Left kidney (tissue), 2 donors: ENCODE measurements around the gene CLMP. TPM values are rescaled to one million over a fixed set of nuclear protein-coding genes. Genes with fewer than 3 reads are reported as not detected.

Experiments used
- DNase-seq: peaks from one replicate; pipeline ENCODE4 v3.0.0-alpha.2; 2013
- polyA plus RNA-seq: library from polyadenylated mRNA; unstranded; fragments of 120-200 nt; gene quantifications from one replicate; pipeline ENCODE4 v1.2.1, GENCODE V29; 2013; ENCODE audit not compliant: insufficient read length

Gene CLMP
- polyA plus RNA-seq, 1 donor, result 34.1 TPM

DNA sequence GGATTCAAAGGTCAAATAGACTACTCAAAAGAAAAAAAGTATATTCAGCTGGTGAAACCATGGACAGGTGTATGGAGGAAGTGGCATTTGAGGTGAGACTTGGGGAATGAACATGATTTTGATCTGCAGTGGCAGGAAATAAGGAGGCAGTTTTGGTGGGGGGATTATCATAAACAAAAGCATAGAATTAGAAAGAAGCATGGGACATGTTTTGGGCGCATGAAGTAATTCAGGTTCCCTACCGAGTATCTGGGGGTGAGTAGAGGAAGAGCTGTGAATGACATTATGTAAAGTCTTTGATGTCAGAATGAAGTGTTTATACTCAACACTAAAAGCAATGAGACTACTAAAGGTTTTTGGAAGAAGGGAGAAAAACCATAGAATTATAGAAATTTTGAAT is 3.1 kb downstream of the CLMP start:
- no peak for DNase-seq

GRCh38 chr11:123190518-123190917 is 4.5 kb downstream of the CLMP start:
- DNase-seq, result no peak

GRCh38 chr11:123188508-123189165 is 6.4 kb downstream of the CLMP start:
- DNase-seq, result no peak

DNA sequence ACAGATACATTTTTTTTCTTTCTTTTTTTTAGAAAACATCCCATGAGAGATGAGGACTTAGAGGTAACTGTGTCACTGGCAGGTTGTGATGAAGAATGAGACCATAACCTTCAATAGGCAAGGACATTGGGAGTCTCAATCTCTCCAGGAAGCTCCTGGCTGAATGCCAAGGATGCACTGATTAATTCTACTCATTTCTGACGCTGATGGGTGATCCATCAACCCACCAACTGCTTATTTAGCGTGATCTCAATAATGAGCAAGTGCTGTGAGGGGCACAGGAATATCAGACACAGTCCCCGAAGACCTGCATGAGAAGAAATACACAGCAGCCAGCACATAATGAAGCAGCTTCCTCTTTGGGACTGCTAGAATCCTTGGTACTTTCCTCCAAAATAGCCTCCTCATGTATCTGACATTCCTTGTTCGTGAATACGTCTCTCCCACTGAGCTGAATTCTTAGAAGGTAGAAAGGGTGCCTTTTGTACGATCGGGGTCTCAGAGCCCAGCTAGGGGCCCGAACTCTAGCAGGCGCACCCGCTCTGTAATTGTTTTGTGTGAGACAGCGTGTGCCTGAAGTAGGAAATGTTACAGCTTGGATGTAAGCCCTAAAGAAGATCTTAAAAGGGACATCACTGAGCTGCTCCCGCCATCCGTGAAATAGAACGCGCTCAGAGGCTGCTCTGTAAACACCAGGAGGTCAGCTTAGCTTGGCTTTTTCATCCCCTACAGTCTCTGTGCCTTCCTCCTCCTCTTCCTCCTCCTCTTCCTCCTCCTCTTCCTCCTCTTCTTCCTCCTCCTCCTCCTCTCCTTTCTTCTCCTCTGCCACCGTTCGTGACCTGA is 7.2 kb downstream of the CLMP start:
- DNase-seq, result no peak

DNA sequence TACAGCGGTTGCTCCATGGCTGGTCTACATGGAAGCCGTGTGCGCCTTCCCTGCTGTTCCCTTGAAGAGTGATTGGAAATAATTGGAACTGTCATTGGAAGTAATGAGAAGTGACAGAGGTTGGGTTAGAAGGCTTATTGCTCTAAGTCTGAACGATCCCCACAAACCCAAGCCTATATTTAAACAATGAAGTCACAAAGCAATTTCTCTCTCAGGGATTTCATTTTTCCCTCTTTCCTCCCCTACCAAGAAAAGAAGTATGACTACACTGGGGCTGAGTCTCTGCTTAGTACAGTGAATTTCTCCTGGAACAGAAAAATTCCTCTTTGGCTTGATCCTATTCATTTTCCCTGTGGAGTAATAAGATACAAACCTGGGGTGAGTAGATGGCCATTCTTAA is 7.8 kb downstream of the CLMP start:
- DNase-seq, result no peak

DNA sequence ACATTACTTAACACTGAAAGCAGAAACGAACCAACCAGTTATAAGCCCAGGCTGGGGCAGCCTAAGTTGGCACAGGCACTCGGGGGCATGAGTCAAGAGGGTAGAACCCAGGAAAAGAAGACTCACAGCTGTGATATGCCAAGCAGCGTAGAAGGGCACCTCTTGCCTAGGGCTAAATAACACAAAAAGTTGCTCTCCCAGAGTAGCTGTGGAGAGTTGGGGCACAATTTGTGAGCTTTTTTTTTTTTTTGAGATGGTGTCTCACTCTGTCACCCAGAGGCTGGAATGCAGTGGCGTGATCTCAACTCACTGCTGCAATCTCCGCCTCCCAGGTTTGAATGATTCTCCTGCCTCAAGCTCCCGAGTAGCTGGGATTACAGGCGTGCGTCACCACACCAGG is 8.8 kb downstream of the CLMP start:
- no peak for DNase-seq

GRCh38 chr11:123185326-123185725 is 9.7 kb downstream of the CLMP start:
- DNase-seq, result no peak

GRCh38 chr11:123184531-123184930 is 10.5 kb downstream of the CLMP start:
- no peak for DNase-seq

DNA sequence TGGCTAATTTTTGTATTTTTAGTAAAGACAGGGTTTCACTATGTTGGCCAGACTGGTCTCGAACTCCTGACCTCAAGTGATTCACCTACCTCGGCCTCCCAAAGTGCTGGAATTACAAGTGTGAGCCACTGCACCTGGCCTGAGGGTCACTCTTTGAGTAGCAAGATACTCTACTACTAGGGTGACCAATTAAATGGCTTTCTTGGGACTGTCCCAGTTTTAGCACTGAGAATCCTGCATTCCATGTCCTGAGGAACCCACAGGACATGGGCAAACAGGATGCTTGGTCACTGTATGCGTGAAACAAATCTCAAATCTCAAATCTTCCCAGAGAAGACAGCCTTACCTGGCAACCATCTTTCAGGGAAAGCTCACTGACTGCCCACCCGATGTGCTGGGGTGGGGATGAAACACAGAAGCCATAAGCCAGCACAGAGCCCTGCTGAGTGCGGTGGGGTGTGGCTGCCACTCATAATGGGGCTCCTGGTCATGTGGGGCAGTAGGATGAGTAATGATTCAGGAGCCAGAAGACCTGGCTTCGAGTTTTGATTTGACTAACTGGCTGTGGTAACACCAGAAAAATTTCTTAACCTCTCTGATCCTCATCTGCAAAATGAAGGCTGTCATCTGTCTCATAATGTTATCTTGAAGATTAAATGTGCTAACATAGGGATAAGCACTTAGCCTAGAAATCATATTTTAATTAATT is 11.5 kb downstream of the CLMP start:
- DNase-seq, result no peak

- DNase-seq, result no peak
Measured at GRCh38 chr11:123181767-123182500, 13.1 kb downstream of the CLMP start.

- DNase-seq, result no peak
Measured at GRCh38 chr11:123181075-123181474, 14.0 kb downstream of the CLMP start.

DNA sequence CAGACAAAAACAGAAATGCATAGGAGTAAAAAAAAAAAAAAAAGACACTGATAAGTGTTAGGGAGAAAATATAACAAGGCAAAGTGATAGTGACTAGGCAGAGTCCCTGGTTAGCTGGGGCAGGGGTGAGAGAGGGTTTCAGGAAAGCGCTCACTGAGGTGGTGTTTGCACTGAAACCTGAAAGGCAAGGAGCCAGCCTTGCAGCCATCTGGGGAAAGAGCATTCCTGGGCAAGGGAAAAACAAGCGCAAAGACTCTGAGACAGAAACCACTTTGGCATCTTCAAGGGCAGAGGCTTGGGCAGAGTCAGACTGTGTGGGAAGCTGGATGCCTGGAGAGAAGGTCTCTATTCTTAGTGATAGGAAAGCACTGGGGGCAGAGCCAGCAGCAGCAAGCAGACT is 14.5 kb downstream of the CLMP start:
- DNase-seq, result no peak

DNA sequence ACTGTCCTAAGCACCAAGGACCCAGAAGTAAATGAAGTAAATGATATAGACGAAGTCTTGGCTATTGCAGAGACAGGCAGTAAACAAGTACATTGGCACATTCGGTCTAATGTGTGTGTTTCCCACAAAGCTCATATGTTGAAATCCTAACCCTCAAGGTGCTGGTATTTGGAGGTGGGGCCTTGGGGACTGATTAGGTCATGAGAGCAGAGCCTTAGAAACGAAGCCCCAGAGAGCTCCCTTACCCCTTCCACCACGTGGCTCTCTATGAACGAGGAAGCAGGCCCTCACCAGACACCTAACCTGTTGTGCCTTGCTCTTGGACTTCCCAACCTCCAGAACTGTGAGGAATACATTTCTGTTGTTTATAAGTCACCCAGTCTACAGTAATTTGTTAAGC is 14.9 kb downstream of the CLMP start:
- no peak for DNase-seq

- DNase-seq, result no peak
Measured at GRCh38 chr11:123179586-123179985, 15.5 kb downstream of the CLMP start.

DNA sequence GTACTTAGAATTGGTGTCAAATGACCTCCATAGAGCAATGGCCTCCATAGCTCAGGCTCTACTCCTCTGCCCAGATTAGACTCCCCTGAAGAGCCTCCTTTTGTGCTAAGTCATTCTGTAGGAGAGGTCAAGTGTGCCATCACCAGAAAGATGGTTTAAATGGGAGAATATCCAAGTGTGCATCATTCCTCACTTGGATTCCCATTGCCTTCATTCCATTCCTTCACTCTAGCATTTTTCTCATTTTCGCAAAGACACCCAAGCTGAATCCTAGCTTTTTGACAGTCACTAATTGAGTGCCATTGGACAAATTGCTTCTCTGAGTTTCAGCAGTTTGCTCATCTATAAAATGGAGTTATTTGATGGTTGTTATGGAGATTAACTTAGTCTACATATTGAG is 16.9 kb downstream of the CLMP start:
- no peak for DNase-seq

GRCh38 chr11:123176785-123177184 is 18.3 kb downstream of the CLMP start:
- no peak for DNase-seq

- DNase-seq, result peak; percentile 50
Measured at GRCh38 chr11:123174196-123175183, 20.6 kb downstream of the CLMP start.

- no peak for DNase-seq
Measured at GRCh38 chr11:123173856-123174186, 21.2 kb downstream of the CLMP start.

- DNase-seq, result no peak
Measured at GRCh38 chr11:123173040-123173855, 21.8 kb downstream of the CLMP start.

- DNase-seq, result no peak
Measured at GRCh38 chr11:123170929-123171328, 24.1 kb downstream of the CLMP start.
